Upper lobe of left lung (tissue), 6 donors: ENCODE data around the gene RPS6KA2. TPM values are rescaled to one million over a fixed set of nuclear protein-coding genes. Genes with fewer than 3 reads are reported as not detected.

Experiments used
- ATAC-seq, 2 donors: fragments of 200-7000 bp; cut with Tn5 transposase; one replicate each; pipeline ENCODE4 v1.9.1; 2022; ENCODE audit warnings: mild to moderate bottlenecking in 2 of 2, moderate library complexity in 2 of 2; ENCODE audit not compliant: low FRiP score in 2 of 2
- DNase-seq, 2 donors: peaks; one replicate each; pipeline ENCODE4 v3.0.0-alpha.2; 2019 to 2020
- H3K27ac ChIP-seq, 4 donors: fragments of 200-600 bp; sonication (generic); one replicate each; pipeline ENCODE4 v1.5.1; 2016 to 2019
- H3K27me3 ChIP-seq, 4 donors: fragments of 200-600 bp; sonication (generic); one replicate each; pipeline ENCODE4 v1.5.1; 2017 to 2019
- H3K36me3 ChIP-seq, 4 donors: fragments of 200-600 bp; sonication (generic); one replicate each; pipeline ENCODE4 v1.5.1; 2016 to 2019
- H3K4me1 ChIP-seq, 4 donors: fragments of 200-600 bp; sonication (generic); one replicate each; pipeline ENCODE4 v1.5.1; 2018 to 2019
- H3K4me3 ChIP-seq, 4 donors: fragments of 200-600 bp; sonication (generic); one replicate each; pipeline ENCODE4 v1.5.1; 2017 to 2019; ENCODE audit warnings: mild to moderate bottlenecking in 2 of 4, moderate library complexity in 1 of 4
- H3K9me3 ChIP-seq, 4 donors: fragments of 200-600 bp; sonication (generic); one replicate each; pipeline ENCODE4 v1.5.1; 2018 to 2019
- EP300 ChIP-seq, 4 donors: sonication (generic); formaldehyde crosslinking; IDR thresholded peaks; one replicate each; pipeline ENCODE4 v1.5.1; 2017; ENCODE audit warnings: antibody characterized with exemption in 4 of 4, control low read depth in 2 of 4
- POLR2A ChIP-seq, 4 donors: fragments of 450-650 bp; IDR thresholded peaks; one replicate each; pipeline ENCODE4 v1.5.1; 2016 to 2017; ENCODE audit warnings: antibody characterized with exemption in 4 of 4, mild to moderate bottlenecking in 2 of 4
- POLR2AphosphoS5 ChIP-seq, 2 donors: sonication (generic); formaldehyde crosslinking; IDR thresholded peaks; one replicate each; pipeline ENCODE4 v1.5.1; 2017; ENCODE audit warnings: antibody characterized with exemption in 2 of 2
- WGBS, 2 donors: methylation state at CpG; one replicate each; pipeline ENCODE4 v1.1.5; 2017 to 2018; 5-methylcytosine and 5-hydroxymethylcytosine counted together
- total RNA-seq, 6 donors: library from RNA; depleted of rRNA in 4 of 6; stranded (reverse); fragments of >200 nt in 4 of 6; gene quantifications; one replicate each; pipeline versions ENCODE4 v1.1.0 to v1.2.1, GENCODE V29; 2016 to 2021
- TF ChIP-seq, protein P1 (sequence below), 6 experiments: fragments of 450-650 bp in 4 of 6; fragments of 200-600 bp in 2 of 6; sonication (generic) in 2 of 6; IDR thresholded peaks; one replicate each; pipeline ENCODE4 v1.5.1; 2016 to 2019; ENCODE audit warnings: antibody characterized with exemption in 6 of 6
- donor health status: DM: no; HTN: no; CAD: no; lungs with moderate emphysema.
- donor health status: DM: no; HTN: yes; CAD: no; lungs with severe emphysema.

The RPS6KA2 gene
- total RNA-seq, 6 donors from 2014 or later: 101 to 233 (median 168) TPM

DNA sequence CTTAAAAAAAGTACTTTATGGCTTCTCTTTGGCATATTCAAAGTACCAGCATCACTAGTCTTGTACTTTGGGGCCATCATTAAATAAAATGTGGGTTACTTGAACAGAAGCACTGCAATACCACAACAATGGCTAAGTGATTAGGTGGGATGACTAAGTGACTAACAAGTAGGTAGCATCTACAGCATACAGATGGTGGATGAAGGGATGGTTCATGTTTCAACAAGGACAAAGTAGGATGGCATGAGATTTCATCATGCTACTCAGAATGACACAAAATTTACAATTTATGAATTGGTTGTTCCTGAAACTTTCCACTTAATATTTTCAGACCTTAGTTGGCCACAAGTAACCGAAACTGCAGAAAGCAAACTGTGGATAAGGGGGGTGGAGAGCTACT is 252.0 kb downstream of the RPS6KA2 start:
- no peak for DNase-seq
- H3K9me3 ChIP-seq: no peaks in the 10 kb centered on the region
- no peak overlapping the region for H3K4me3 ChIP-seq
- H3K36me3 ChIP-seq: no peaks in the 10 kb centered on the region
- TF ChIP-seq POLR2A (IDR thresholded peaks at IDR 0.05) (no peak), EP300 (IDR thresholded peaks at IDR 0.05) (no peak), POLR2AphosphoS5 (IDR thresholded peaks at IDR 0.05) (no peak)
- TF ChIP-seq, protein P1, sequence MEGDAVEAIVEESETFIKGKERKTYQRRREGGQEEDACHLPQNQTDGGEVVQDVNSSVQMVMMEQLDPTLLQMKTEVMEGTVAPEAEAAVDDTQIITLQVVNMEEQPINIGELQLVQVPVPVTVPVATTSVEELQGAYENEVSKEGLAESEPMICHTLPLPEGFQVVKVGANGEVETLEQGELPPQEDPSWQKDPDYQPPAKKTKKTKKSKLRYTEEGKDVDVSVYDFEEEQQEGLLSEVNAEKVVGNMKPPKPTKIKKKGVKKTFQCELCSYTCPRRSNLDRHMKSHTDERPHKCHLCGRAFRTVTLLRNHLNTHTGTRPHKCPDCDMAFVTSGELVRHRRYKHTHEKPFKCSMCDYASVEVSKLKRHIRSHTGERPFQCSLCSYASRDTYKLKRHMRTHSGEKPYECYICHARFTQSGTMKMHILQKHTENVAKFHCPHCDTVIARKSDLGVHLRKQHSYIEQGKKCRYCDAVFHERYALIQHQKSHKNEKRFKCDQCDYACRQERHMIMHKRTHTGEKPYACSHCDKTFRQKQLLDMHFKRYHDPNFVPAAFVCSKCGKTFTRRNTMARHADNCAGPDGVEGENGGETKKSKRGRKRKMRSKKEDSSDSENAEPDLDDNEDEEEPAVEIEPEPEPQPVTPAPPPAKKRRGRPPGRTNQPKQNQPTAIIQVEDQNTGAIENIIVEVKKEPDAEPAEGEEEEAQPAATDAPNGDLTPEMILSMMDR (IDR thresholded peaks at IDR 0.05): no peak
- no peak overlapping the region for H3K27ac ChIP-seq
- WGBS, 2 donors: 89 to 91% methylated on average over 1 of the region's 1 CpG
- ATAC-seq: no peak
- peaks cover 0 to 7% (median 2%) of the 10 kb centered on the region in 4 donors for H3K4me1 ChIP-seq
- H3K27me3 ChIP-seq: no peaks in the 10 kb centered on the region

DNA sequence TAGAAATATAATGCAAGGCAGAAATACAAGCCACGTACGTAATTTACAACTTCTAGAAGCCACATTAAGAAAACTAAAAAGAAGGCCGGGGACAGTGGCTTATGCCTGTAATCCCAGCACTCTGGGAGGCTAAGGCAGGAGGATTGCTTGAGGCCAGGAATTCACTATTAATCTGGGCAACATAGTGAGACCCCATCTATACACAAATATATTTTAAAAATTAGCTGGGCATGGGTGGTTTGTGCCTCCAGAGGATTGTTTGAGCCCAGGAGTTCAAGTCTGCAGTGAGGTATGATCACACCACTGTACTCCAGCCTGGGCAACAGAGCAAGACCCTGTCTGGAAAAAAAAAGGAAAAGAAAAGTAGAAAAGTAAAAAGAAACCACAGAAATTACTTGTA is 256.6 kb downstream of the RPS6KA2 start:
- DNase-seq (no peak), ATAC-seq (no peak)
- H3K4me1 ChIP-seq: no peaks in the 10 kb centered on the region
- TF ChIP-seq EP300 (IDR thresholded peaks at IDR 0.05) (no peak), POLR2AphosphoS5 (IDR thresholded peaks at IDR 0.05) (no peak)
- H3K4me3 ChIP-seq: no peak overlapping the region
- WGBS, 2 donors: 98% methylated on average over 3 of the region's 3 CpGs
- no peak overlapping the region for H3K27ac ChIP-seq
- H3K27me3 ChIP-seq: no peaks in the 10 kb centered on the region
- H3K9me3 ChIP-seq: no peaks in the 10 kb centered on the region
- H3K36me3 ChIP-seq: peaks cover 0 to 19% (median 5%) of the 10 kb centered on the region in 4 donors

DNA sequence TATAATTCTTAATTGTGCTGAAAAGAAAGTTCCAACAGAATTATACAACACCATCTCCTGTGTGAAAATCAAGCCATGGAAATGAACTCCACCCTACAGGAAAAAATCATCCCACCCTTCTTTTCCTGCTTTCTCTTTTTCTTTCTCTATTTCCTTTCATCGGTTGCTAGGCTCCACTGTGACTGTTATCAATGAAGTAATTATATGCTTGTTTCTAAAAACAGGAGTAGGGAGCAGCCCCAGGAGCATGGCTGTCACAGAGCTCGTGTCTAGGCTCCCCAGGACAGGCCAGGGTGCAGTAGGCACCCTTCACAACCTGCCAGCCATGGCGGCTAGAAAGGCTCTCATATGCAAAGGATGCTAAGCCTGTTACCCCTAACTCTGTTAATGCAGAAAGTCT is 257.3 kb downstream of the RPS6KA2 start:
- Histone ChIP-seq H3K4me3 (no peak overlapping the region), H3K27me3 (no peaks in the 10 kb centered on the region), H3K27ac (no peak overlapping the region), H3K4me1 (no peaks in the 10 kb centered on the region), H3K36me3 (peaks cover under 1 to 26% (median 8%) of the 10 kb centered on the region in 4 donors), H3K9me3 (no peaks in the 10 kb centered on the region)
- no peak for DNase-seq
- ATAC-seq: no peak
- 65 to 78% methylated on average over 3 of the region's 3 CpGs for WGBS, 2 donors
- no peak for TF ChIP-seq POLR2A (IDR thresholded peaks at IDR 0.05)
- no peak for TF ChIP-seq EP300 (IDR thresholded peaks at IDR 0.05)
- TF ChIP-seq, protein P1 (IDR thresholded peaks at IDR 0.05): no peak
- TF ChIP-seq POLR2AphosphoS5 (IDR thresholded peaks at IDR 0.05): no peak

DNA sequence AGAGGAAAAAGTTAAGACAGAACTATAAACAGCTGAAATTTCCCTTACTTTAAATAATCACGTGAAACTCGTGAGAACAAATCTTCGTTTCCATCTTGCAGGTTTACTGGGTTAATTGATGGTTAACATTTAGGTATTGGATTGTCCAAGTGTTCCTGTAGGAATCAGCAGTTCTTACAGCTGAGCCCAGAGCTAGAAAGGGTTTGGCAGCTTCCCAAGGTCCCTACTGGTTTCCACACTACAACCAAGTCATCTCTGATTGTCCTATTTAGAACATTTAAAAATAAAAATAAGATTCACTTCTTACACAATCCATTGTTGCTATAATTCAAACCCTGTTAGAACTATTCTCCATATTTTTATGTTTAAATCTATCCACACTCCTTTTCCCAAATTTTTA is 260.1 kb downstream of the RPS6KA2 start:
- TF ChIP-seq EP300 (IDR thresholded peaks at IDR 0.05): no peak
- TF ChIP-seq, protein P1 (IDR thresholded peaks at IDR 0.05): no peak
- TF ChIP-seq POLR2AphosphoS5 (IDR thresholded peaks at IDR 0.05): no peak
- no peak for TF ChIP-seq POLR2A (IDR thresholded peaks at IDR 0.05)
- Histone ChIP-seq H3K9me3 (no peaks in the 10 kb centered on the region), H3K4me1 (no peaks in the 10 kb centered on the region), H3K4me3 (no peak overlapping the region), H3K27me3 (no peaks in the 10 kb centered on the region), H3K27ac (no peak overlapping the region), H3K36me3 (peaks cover 7 to 49% (median 27%) of the 10 kb centered on the region in 4 donors)
- ATAC-seq (no peak), DNase-seq (no peak)
- 75 to 92% methylated on average over 3 of the region's 3 CpGs for WGBS, 2 donors

DNA sequence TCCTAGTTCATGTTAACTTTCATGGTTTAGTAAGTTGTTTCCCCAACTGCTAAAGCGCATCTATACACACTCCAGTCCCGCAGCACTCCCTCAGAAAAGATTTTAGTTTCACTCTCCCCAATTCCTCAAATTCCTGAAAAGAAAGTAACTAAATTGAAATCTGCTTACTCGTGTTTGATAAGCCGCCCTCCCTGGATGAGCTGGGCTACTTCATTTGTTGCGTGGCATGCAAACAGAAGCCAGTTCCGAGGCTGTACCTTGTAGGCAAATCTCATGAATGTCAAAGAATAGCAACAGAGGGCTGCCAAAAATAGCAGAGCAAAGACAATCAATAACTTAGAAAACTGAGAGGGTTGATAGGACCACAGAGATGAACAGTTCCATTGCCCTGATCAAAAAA is 261.2 kb downstream of the RPS6KA2 start:
- no peaks in the 10 kb centered on the region for H3K4me1 ChIP-seq
- no peak overlapping the region for H3K27ac ChIP-seq
- WGBS, 2 donors: 91 to 92% methylated on average over 6 of the region's 6 CpGs
- DNase-seq: no peak
- H3K36me3 ChIP-seq: peaks cover 7 to 49% (median 27%) of the 10 kb centered on the region in 4 donors
- TF ChIP-seq EP300 (IDR thresholded peaks at IDR 0.05) (no peak), POLR2A (IDR thresholded peaks at IDR 0.05) (no peak), POLR2AphosphoS5 (IDR thresholded peaks at IDR 0.05) (no peak)
- TF ChIP-seq, protein P1 (IDR thresholded peaks at IDR 0.05): no peak
- no peaks in the 10 kb centered on the region for H3K27me3 ChIP-seq
- ATAC-seq: no peak
- H3K4me3 ChIP-seq: no peak overlapping the region
- H3K9me3 ChIP-seq: no peaks in the 10 kb centered on the region
